Large intestine (tissue), 3 donors: ENCODE measurements around the gene IL5. TPM values are rescaled to one million over a fixed set of nuclear protein-coding genes. Genes with fewer than 3 reads are reported as not detected.
"Not testable (repeated sequence)": the region's sequence is repeated elsewhere in the genome, so short reads cannot be mapped to it uniquely, and the experiment has no call there.

Experiments
- DNase-seq, 2 donors: peaks; one replicate each; pipeline versions ENCODE4 v3.0.0 to v3.0.0-alpha.2; 2013
- H3K27ac ChIP-seq: one replicate; pipeline ENCODE4 v1.5.1; 2013; ENCODE audit warnings: low read length
- H3K27me3 ChIP-seq: 2 replicates; pipeline ENCODE4 v1.6.1; 2013; ENCODE audit warnings: low read length; ENCODE audit not compliant: control insufficient read depth, insufficient read depth
- H3K36me3 ChIP-seq: 2 replicates; pipeline ENCODE4 v1.6.1; 2013; ENCODE audit warnings: low read length; ENCODE audit not compliant: control insufficient read depth, insufficient read depth
- H3K4me1 ChIP-seq: one replicate; pipeline ENCODE4 v1.6.1; 2013; ENCODE audit warnings: low read length; ENCODE audit not compliant: control insufficient read depth, insufficient read depth
- H3K4me3 ChIP-seq: one replicate; pipeline ENCODE4 v1.5.1; 2013; ENCODE audit warnings: low read length
- H3K9me3 ChIP-seq: one replicate; pipeline ENCODE4 v1.6.1; 2013; ENCODE audit warnings: mild to moderate bottlenecking, low read depth, low read length, moderate library complexity; ENCODE audit not compliant: control insufficient read depth
- WGBS: methylation state at CpG from one replicate; pipeline ENCODE4 v1.1.5; 2013; ENCODE audit warnings: low lambda C conversion rate; ENCODE audit not compliant: insufficient coverage; 5-methylcytosine and 5-hydroxymethylcytosine counted together
- polyA plus RNA-seq: library from polyadenylated mRNA; unstranded; fragments of 120-200 nt; gene quantifications from one replicate; pipeline ENCODE4 v1.2.1, GENCODE V29; 2013

Gene IL5
- polyA plus RNA-seq, 1 donor, result 0.07 TPM

DNA sequence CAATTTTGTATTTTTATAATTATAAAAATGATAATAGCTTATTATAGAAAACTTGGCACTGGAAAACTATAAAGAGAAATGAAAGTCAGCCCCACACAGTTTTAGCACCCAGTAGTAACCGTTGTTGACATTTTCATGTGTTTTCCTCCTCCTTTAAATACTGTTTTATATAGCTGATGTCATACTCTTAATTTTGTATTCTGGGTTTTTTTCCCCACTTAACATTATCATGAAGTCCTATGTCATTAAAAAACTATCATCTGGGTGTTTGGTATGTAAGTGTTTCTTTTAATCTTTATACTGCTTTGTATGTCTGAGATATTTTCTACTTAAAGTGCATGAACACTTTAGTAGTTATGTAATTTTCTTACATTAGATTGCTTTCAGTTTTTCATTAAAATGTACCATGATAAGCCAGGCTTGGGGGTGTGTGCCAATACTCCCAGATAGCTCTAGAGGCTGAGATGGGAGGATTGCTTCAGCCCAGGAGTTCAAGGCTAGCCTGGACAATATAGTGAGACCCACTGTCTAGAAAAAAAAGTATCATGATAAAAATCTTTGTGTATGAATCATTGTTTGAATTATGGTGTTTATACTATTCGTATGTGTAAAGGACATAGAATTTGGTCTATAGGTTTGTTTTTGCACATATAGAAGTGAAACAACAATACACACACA lies 16.2 kb upstream of the IL5 start:
- no peak overlapping the region for H3K27ac ChIP-seq
- no peak for DNase-seq
- no CpG with 5 or more reads among the region's 2 CpGs for WGBS
- no peak overlapping the region for H3K4me3 ChIP-seq
- peaks cover 2% of the 10 kb centered on the region for H3K9me3 ChIP-seq
- H3K27me3 ChIP-seq, result no peaks in the 10 kb centered on the region
- peaks cover 27% of the 10 kb centered on the region for H3K36me3 ChIP-seq
- peaks cover 6% of the 10 kb centered on the region for H3K4me1 ChIP-seq

DNA sequence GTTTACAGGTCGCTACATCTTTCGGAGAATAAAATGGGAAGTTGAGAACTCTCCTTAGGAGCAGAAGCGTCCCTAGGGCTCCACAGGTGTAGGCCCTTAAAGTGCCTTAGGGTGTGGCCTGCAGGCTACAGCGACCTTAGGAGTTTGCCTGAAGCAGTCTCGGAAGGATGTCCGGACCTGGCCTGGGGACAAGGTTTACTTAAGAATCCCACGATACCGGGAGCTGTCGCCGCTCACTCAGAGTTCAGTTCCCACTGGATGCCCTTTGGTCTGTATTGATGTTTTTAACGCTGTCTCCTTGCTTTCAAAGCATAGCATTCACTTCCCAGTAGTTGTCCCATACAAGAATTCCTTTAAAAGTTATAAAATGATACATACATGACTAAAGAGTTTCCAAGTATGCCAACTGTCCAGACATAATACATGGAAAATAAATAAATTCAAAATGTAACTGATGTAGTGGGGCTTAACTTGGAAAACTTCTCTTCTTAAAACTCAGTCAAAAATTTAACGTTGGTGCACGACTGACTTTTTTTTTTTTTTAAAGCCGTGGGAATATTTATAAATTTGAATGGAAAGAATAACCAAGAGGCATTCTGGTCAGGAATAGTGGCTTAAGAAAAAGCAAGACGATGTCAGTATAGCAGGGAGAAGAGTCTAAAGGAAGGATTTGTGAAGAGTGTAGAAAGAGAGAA lies 14.3 kb upstream of the IL5 start:
- no peaks in the 10 kb centered on the region for H3K27me3 ChIP-seq
- peaks cover 2% of the 10 kb centered on the region for H3K9me3 ChIP-seq
- peak; percentile 86 to 93 for DNase-seq
- H3K4me3 ChIP-seq, result peak overlapping the region; percentile 88
- peaks cover 6% of the 10 kb centered on the region for H3K4me1 ChIP-seq
- H3K36me3 ChIP-seq, result peaks cover 17% of the 10 kb centered on the region
- 14% methylated on average over 4 of the region's 15 CpGs for WGBS
- H3K27ac ChIP-seq, result peak overlapping the region; percentile 92

DNA sequence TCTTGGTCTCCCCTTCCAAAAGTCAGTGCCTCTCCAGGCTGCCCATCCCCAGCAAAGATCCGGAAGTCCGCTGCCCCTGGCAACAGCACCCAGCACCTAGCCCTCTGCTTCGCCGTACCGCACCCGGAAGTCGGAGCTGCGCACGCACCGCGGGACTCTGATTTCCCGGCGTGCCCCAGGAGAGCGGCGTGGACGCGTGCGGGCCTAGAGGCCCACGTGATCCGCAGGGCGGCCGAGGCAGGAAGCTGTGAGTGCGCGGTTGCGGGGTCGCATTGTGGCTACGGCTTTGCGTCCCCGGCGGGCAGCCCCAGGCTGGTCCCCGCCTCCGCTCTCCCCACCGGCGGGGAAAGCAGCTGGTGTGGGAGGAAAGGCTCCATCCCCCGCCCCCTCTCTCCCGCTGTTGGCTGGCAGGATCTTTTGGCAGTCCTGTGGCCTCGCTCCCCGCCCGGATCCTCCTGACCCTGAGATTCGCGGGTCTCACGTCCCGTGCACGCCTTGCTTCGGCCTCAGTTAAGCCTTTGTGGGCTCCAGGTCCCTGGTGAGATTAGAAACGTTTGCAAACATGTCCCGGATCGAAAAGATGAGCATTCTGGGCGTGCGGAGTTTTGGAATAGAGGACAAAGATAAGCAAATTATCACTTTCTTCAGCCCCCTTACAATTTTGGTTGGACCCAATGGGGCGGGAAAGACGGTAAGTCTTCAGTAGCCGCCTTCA lies 13.6 kb upstream of the IL5 start, which contains the start of gene RAD50:
RAD50 (plus strand) TSS at position 215 of the 715 bp plus-strand sequence; CDS start at position 563, 348 bp downstream.
- peak; percentile 94 to 96 for DNase-seq

DNA sequence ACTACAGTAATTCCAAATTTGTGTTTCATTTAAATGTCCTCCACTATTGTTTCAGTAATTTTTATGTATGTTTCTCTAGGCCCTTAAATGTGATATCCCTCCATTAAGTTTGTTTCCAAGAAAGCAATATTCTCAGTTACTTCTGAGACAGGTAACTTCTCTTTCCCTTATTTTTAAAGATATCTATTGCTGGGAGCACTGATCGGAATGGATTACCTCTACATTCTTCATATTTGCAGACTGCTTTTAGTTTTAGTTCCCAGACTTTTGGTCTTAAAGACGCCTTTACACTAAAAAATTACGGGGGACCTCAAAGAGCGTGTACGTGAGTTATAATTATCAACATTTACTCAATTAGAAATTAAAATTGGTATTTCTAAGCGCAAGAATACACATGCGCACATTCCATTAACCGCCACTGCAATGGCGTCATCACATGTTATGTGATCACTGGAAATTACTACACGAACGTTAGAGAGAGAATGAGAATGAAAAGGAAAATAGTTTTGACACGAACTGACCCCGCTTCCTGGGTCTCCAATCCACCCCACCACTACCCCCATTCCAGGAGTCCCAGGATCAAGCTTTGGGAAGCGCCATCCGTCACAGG lies 12.9 kb upstream of the IL5 start:
- no peaks in the 10 kb centered on the region for H3K27me3 ChIP-seq
- peak overlapping the region; percentile 92 for H3K27ac ChIP-seq
- peaks cover 6% of the 10 kb centered on the region for H3K4me1 ChIP-seq
- WGBS, result 80% methylated on average over 1 of the region's 15 CpGs
- H3K9me3 ChIP-seq, result peaks cover 2% of the 10 kb centered on the region
- peak overlapping the region; percentile 88 for H3K4me3 ChIP-seq
- DNase-seq, result no peak
- H3K36me3 ChIP-seq, result peaks cover 8% of the 10 kb centered on the region

More for the DNA sequence above, 13.6 kb upstream of the IL5 start, which contains the start of gene RAD50:
- H3K36me3 ChIP-seq, result peaks cover 15% of the 10 kb centered on the region
- 0% methylated on average over 3 of the region's 53 CpGs for WGBS
- peaks cover 6% of the 10 kb centered on the region for H3K4me1 ChIP-seq
- peaks cover 2% of the 10 kb centered on the region for H3K9me3 ChIP-seq
- H3K4me3 ChIP-seq, result peak within 1 kb of the TSS; percentile 88
- peak within 1 kb of the TSS; percentile 92 for H3K27ac ChIP-seq
- no peaks in the 10 kb centered on the region for H3K27me3 ChIP-seq

DNA sequence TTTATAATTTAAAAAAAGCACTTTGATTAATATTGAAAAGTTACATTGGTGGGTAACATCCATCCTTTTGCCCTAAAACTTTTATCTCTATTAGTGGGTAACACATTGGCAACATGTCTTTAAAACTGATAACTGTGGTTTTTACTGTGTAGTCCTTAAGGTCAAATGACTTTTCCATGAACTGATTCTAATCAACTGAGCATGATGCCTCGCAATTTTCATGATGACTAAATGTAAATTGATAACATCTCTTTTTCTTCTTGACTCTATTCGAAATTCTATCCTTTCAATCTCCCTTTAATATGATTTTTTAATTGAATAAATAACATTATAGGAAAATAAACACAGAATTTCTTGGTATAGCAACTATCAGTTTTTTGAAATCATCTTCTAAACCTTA lies 6.3 kb upstream of the IL5 start:
- Histone ChIP-seq H3K4me3 (no peak overlapping the region), H3K36me3 (no peaks in the 10 kb centered on the region), H3K4me1 (no peaks in the 10 kb centered on the region), H3K9me3 (no peaks in the 10 kb centered on the region), H3K27me3 (no peaks in the 10 kb centered on the region), H3K27ac (no peak overlapping the region)
- no peak for DNase-seq
- 100% methylated on average over 1 of the region's 2 CpGs for WGBS

DNA sequence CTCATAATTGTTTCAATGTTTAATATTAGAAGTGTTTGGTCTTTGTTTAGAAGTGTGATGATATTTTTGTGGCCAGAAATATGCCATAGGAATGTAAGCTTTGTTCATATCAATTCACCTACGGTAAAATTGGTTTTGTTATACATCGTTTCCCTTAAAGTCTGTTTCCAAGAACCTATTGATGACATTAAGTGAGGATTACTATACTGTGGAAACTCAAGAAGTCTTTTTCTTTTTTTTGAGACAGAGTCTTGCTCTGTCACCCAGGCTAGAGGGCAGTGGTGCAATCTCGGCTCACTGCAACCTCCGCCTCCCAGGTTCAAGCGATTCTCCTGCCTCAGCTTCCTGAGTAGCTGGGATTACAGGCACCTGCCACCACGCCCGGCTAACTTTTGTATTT lies 5.5 kb upstream of the IL5 start:
- H3K4me1 ChIP-seq, H3K36me3 ChIP-seq, DNase-seq, H3K4me3 ChIP-seq, H3K9me3 ChIP-seq, H3K27ac ChIP-seq, H3K27me3 ChIP-seq: not testable (repeated sequence)
- 100% methylated on average over 1 of the region's 7 CpGs for WGBS

DNA sequence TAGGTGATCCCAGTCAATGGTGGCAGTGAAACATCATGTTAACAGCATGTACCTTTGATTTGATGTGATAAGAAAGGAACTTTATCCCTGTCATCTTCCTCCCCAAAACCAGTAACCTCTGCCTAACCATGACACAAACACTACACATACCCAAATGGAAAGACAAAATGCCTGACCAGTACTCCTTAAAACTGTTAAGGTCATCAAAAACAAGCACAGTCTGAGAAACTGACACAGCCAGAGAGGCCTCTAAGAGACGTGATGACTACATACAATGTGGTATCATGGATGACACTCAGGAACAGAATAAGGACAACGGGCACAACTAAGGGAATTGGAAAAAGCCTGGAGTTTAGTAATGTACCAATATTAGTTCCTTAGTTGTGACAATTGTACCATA lies 3.9 kb upstream of the IL5 start:
- no peaks in the 10 kb centered on the region for H3K4me1 ChIP-seq
- no CpG with 5 or more reads among the region's 2 CpGs for WGBS
- DNase-seq, result no peak

DNA sequence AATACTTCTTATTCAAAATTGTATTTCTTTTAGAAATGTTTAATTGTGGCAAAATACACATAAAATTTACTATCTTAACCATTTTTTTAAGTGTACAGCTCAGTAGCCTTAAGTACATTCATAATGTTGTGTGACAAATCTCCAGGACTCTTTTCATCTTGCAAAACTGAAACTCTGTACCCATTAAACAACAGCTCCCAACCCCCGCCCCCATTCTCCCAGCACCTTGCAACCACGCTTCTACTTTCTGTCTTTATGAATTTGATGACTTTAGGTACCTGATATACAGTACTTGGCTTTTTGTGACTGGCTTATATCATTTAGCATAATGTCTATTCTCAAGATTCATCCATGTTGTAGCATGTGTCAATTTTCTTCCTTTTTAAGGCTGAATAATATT lies 2.8 kb upstream of the IL5 start:
- WGBS, result 79% methylated on average over 2 of the region's 2 CpGs
- H3K4me1 ChIP-seq, result no peaks in the 10 kb centered on the region

More for the DNA sequence above, 3.9 kb upstream of the IL5 start:
- no peaks in the 10 kb centered on the region for H3K9me3 ChIP-seq
- no peaks in the 10 kb centered on the region for H3K27me3 ChIP-seq
- no peaks in the 10 kb centered on the region for H3K36me3 ChIP-seq
- no peak overlapping the region for H3K27ac ChIP-seq
- H3K4me3 ChIP-seq, result no peak overlapping the region

DNA sequence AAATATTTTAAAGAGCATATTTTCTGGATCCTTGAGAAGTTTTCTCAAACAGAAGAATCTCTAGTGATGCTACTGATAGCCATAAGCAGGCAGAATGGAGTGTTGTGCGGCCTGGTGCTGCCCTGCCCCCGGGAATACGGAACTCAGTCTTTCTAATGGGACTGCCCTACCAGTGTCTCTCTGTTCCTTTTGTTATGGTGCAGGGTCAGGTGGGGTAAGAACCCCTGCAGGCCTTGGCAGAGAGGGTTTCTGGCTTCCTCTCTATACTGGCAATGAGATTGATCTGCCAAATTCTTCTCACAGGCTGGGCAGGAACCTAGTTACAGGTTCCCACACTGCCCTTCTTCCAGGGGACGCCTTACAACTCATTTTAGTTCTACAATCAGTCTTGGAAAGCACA lies 2.6 kb downstream of the IL5 start:
- H3K27ac ChIP-seq, result no peak overlapping the region
- H3K27me3 ChIP-seq, result peaks cover 1% of the 10 kb centered on the region
- H3K9me3 ChIP-seq, result no peaks in the 10 kb centered on the region
- no CpG with 5 or more reads among the region's 4 CpGs for WGBS
- DNase-seq, result no peak
- H3K4me1 ChIP-seq, result no peaks in the 10 kb centered on the region
- no peak overlapping the region for H3K4me3 ChIP-seq
- no peaks in the 10 kb centered on the region for H3K36me3 ChIP-seq

More for the DNA sequence above, 2.8 kb upstream of the IL5 start:
- Histone ChIP-seq H3K36me3 (no peaks in the 10 kb centered on the region), H3K27me3 (no peaks in the 10 kb centered on the region), H3K9me3 (no peaks in the 10 kb centered on the region), H3K4me3 (no peak overlapping the region), H3K27ac (no peak overlapping the region)
- no peak for DNase-seq

DNA sequence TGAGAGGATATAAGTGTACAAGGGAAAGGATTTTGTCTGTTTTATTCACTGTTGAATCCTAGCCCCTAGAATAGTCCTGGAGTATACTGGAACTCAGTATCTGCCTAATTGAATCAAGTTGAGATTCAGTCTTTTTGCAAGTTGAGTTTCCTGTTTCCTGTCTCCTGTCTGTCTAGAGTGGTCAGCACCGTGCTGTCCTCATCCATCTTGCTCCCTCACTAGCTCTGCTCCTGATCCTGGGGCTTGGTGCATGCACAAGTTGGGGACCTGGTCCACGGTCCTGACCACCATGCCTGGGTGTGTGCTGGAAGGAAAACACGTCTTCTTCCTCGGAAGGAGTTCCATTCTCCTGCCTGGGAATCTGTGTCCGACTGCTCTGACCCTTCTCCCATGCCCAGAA lies 3.2 kb downstream of the IL5 start:
- H3K4me3 ChIP-seq, result no peak overlapping the region
- H3K27me3 ChIP-seq, result peaks cover 2% of the 10 kb centered on the region
- no peak overlapping the region for H3K27ac ChIP-seq
- WGBS, result no CpG with 5 or more reads among the region's 5 CpGs
- H3K4me1 ChIP-seq, result no peaks in the 10 kb centered on the region
- no peak for DNase-seq
- H3K9me3 ChIP-seq, result no peaks in the 10 kb centered on the region
- H3K36me3 ChIP-seq, result no peaks in the 10 kb centered on the region
